ENCODE results near the gene NELL1.

- TF ChIP-seq POLR2AphosphoS5 (IDR thresholded peaks at IDR 0.05; ENCODE audit: borderline replicate concordance, low read depth, low read length): no peak
- no peak for TF ChIP-seq EZH2 (IDR thresholded peaks at IDR 0.05)
- no peak for TF ChIP-seq FOXP2 (optimal IDR thresholded peaks at IDR 0.05; ENCODE audit: control extremely low read depth, extremely low read length, insufficient read depth)
Measured at GRCh38 chr11:21374376-21374775, 705.0 kb downstream of the NELL1 start.

All from SK-N-MC (cell line).